SK-N-SH treated with all-trans-retinoic acid at 6 μM for 48 hours (cell line): Measurements from ENCODE around the gene ZNF385C.
A peak's percentile ranks its signal among the peaks of the same experiment; 100 is the strongest.

Source experiments
- ATAC-seq: fragments of 200-7000 bp; cut with Tn5 transposase; 3 replicates; pipeline ENCODE4 v1.9.1; 2020; ENCODE audit warnings: mild to moderate bottlenecking, moderate library complexity
- BACH2 ChIP-seq: fragments of 250-450 bp; sonication (Bioruptor Pico); IDR thresholded peaks from 2 replicates; pipeline ENCODE4 v1.9.0; 2021; ENCODE audit warnings: mild to moderate bottlenecking, borderline replicate concordance
- CSDC2 ChIP-seq: fragments of 250-450 bp; sonication (Bioruptor Pico); IDR thresholded peaks from 2 replicates; pipeline ENCODE4 v1.5.0; 2020; ENCODE audit warnings: mild to moderate bottlenecking, moderate library complexity
- CSRNP3 ChIP-seq: fragments of 250-450 bp; sonication (Bioruptor Pico); IDR thresholded peaks from 2 replicates; pipeline ENCODE4 v1.5.1; 2021; ENCODE audit warnings: mild to moderate bottlenecking, moderate library complexity
- ESRRG ChIP-seq: fragments of 250-450 bp; sonication (Bioruptor Pico); IDR thresholded peaks from 2 replicates; pipeline ENCODE4 v1.6.1; 2021; ENCODE audit warnings: mild to moderate bottlenecking
- GLIS3 ChIP-seq: fragments of 250-450 bp; sonication (Bioruptor Pico); IDR thresholded peaks from 2 replicates; pipeline ENCODE4 v1.5.0; 2020; ENCODE audit warnings: mild to moderate bottlenecking, moderate library complexity
- ISL1 ChIP-seq: fragments of 250-450 bp; sonication (Bioruptor Pico); IDR thresholded peaks from 2 replicates; pipeline ENCODE4 v2.1.2; 2022; ENCODE audit warnings: mild to moderate bottlenecking, moderate library complexity
- OSR1 ChIP-seq: fragments of 250-450 bp; sonication (Bioruptor Pico); IDR thresholded peaks from 2 replicates; pipeline ENCODE4 v1.8.0; 2022; ENCODE audit warnings: moderate library complexity, mild to moderate bottlenecking, inconsistent platforms
- PATZ1 ChIP-seq: fragments of 250-450 bp; sonication (Bioruptor Pico); IDR thresholded peaks from 2 replicates; pipeline ENCODE4 v1.8.0; 2020; ENCODE audit warnings: mild to moderate bottlenecking, moderate library complexity, borderline replicate concordance
- POU6F1 ChIP-seq: fragments of 250-450 bp; sonication (Bioruptor Pico); IDR thresholded peaks from 2 replicates; pipeline ENCODE4 v1.8.0; 2021; ENCODE audit warnings: low read depth, mild to moderate bottlenecking, moderate library complexity, borderline replicate concordance
- PPARA ChIP-seq: fragments of 250-450 bp; sonication (Bioruptor Pico); IDR thresholded peaks from 2 replicates; pipeline ENCODE4 v1.5.0; 2020; ENCODE audit warnings: mild to moderate bottlenecking, borderline replicate concordance
- RARB ChIP-seq: fragments of 250-450 bp; sonication (Bioruptor Pico); IDR thresholded peaks from 2 replicates; pipeline ENCODE4 v1.8.0; 2021; ENCODE audit warnings: mild to moderate bottlenecking, moderate library complexity
- SNAI2 ChIP-seq: fragments of 250-450 bp; sonication (Bioruptor Pico); IDR thresholded peaks from 2 replicates; pipeline ENCODE4 v1.5.0; 2020; ENCODE audit warnings: mild to moderate bottlenecking, moderate library complexity
- TCF4 ChIP-seq: fragments of 250-450 bp; sonication (Bioruptor Pico); IDR thresholded peaks from 2 replicates; pipeline ENCODE4 v1.8.0; 2021; ENCODE audit warnings: mild to moderate bottlenecking, moderate library complexity, borderline replicate concordance
- TOX ChIP-seq: fragments of 250-450 bp; sonication (Bioruptor Pico); IDR thresholded peaks from 2 replicates; pipeline ENCODE4 v1.8.0; 2021; ENCODE audit warnings: mild to moderate bottlenecking, moderate library complexity, borderline replicate concordance
- TSHZ2 ChIP-seq: fragments of 250-450 bp; sonication (Bioruptor Pico); IDR thresholded peaks from 2 replicates; pipeline ENCODE4 v1.5.0; 2020; ENCODE audit warnings: mild to moderate bottlenecking, moderate library complexity
- ZC3H10 ChIP-seq: fragments of 250-450 bp; sonication (Bioruptor Pico); IDR thresholded peaks from 2 replicates; pipeline ENCODE4 v1.5.1; 2021; ENCODE audit warnings: mild to moderate bottlenecking, moderate library complexity
- ZFP3 ChIP-seq: fragments of 250-450 bp; sonication (Bioruptor Pico); IDR thresholded peaks from 2 replicates; pipeline ENCODE4 v1.5.0; 2020; ENCODE audit warnings: mild to moderate bottlenecking, moderate library complexity
- ZFP30 ChIP-seq: fragments of 450-650 bp; formaldehyde crosslinking; IDR thresholded peaks from 2 replicates; pipeline ENCODE4 v1.5.0; 2022; ENCODE audit warnings: mild to moderate bottlenecking, moderate library complexity
- ZNF565 ChIP-seq: fragments of 450-650 bp; formaldehyde crosslinking; conservative IDR thresholded peaks from 2 replicates; pipeline ENCODE4 v1.5.0; 2020; ENCODE audit warnings: low read depth, mild to moderate bottlenecking, moderate library complexity
- ZNF8 ChIP-seq: fragments of 450-650 bp; formaldehyde crosslinking; IDR thresholded peaks from 2 replicates; pipeline ENCODE4 v1.5.0; 2020; ENCODE audit warnings: mild to moderate bottlenecking, moderate library complexity

The ZNF385C gene

GRCh38 chr17:42010898-42011516 lies 87.3 kb downstream of the ZNF385C start:
- ATAC-seq: peak; percentile 63
- no peak for TF ChIP-seq ESRRG (CRISPR knock-in tag)
- TF ChIP-seq OSR1: no peak
- TF ChIP-seq ZNF8 (CRISPR knock-in tag): no peak
- no peak for TF ChIP-seq TSHZ2 (CRISPR knock-in tag)
- no peak for TF ChIP-seq CSDC2 (CRISPR knock-in tag)
- TF ChIP-seq GLIS3 (CRISPR knock-in tag): no peak
- no peak for TF ChIP-seq PPARA
- no peak for TF ChIP-seq ZNF565
- TF ChIP-seq POU6F1: no peak
- no peak for TF ChIP-seq ZC3H10 (CRISPR knock-in tag)
- TF ChIP-seq TOX: no peak
- TF ChIP-seq ISL1 (CRISPR knock-in tag): no peak

GRCh38 chr17:42010266-42010680 lies 88.0 kb downstream of the ZNF385C start:
- ATAC-seq: peak; percentile 50; the same call in 2 of the 3 replicates

GRCh38 chr17:42009170-42009569 lies 89.1 kb downstream of the ZNF385C start:
- ATAC-seq: no peak
- no peak for TF ChIP-seq ISL1 (CRISPR knock-in tag)
- TF ChIP-seq ZFP3: no peak
- TF ChIP-seq BACH2 (CRISPR knock-in tag): no peak
- TF ChIP-seq CSDC2 (CRISPR knock-in tag): no peak
- no peak for TF ChIP-seq CSRNP3
- no peak for TF ChIP-seq POU6F1
- no peak for TF ChIP-seq ZFP30
- TF ChIP-seq ZNF565: no peak
- TF ChIP-seq TCF4: no peak
- no peak for TF ChIP-seq ESRRG (CRISPR knock-in tag)
- no peak for TF ChIP-seq RARB (CRISPR knock-in tag)
- no peak for TF ChIP-seq ZNF8 (CRISPR knock-in tag)

- peak; percentile 22; the same call in 2 of the 3 replicates for ATAC-seq
- no peak for TF ChIP-seq RARB (CRISPR knock-in tag)
- TF ChIP-seq ZNF565: no peak
- no peak for TF ChIP-seq PATZ1 (CRISPR knock-in tag)
- no peak for TF ChIP-seq BACH2 (CRISPR knock-in tag)
- no peak for TF ChIP-seq TCF4
- no peak for TF ChIP-seq SNAI2 (CRISPR knock-in tag)
- no peak for TF ChIP-seq TSHZ2 (CRISPR knock-in tag)
- TF ChIP-seq POU6F1: no peak
- no peak for TF ChIP-seq ZNF8 (CRISPR knock-in tag)
- TF ChIP-seq CSRNP3: no peak
- no peak for TF ChIP-seq TOX
Measured at GRCh38 chr17:42005166-42005565, 93.1 kb downstream of the ZNF385C start.
